Measurements from ENCODE around the gene BRSK1.

BRSK1 gene

DNA sequence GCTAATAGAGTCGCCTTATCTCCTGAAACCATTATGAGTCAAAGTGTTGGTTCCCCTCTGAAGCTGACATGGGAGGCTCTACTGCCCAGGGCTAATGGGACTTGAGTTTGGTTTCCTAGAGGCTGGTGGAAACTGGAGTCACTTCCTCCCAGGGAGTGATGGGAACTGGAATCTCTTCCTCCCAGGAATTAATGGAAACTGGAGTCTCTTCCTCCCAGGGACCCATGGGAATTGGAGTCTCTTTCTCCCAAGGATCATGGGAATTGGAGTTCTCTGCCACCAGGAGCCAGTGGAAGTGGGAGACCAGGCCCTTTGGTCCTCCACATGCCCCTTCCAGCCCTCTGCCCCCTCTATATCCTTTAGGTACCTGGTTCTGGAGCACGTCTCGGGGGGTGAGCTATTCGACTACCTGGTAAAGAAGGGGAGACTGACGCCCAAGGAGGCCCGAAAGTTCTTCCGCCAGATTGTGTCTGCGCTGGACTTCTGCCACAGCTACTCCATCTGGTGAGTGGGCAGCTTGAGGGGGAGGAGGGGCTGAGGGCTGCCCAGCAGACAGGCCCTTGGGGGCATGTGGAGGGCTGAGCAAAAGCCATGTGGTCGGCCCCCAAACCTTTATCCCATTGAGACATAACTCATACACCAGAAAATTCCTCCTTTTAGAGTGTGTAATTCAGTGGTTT, 5.5 kb downstream of the BRSK1 start:
- Histone ChIP-seq H3K9ac (ENCODE audit: low read depth, low read length, poor library complexity, severe bottlenecking) (no peak overlapping the region), H2AFZ (ENCODE audit: low read length) (no peak overlapping the region), H4K20me1 (ENCODE audit: insufficient read depth, low read length, poor library complexity, severe bottlenecking) (no peaks in the 10 kb centered on the region), H3K9me3 (ENCODE audit: insufficient read depth, low read depth, low read length) (no peaks in the 10 kb centered on the region), H3K9me2 (replicated peaks; ENCODE audit: low read depth, low read length) (no peaks in the 10 kb centered on the region), H3K36me3 (ENCODE audit: insufficient read depth, low read length) (no peaks in the 10 kb centered on the region), H3K27me3 (ENCODE audit: insufficient read depth, low read length, poor library complexity, severe bottlenecking) (no peaks in the 10 kb centered on the region), H3K4me2 (ENCODE audit: low read depth, low read length, poor library complexity, severe bottlenecking) (no peak overlapping the region), H3K79me2 (ENCODE audit: insufficient read depth, low read length) (no peaks in the 10 kb centered on the region), H3K4me3 (ENCODE audit: low read length, poor library complexity, severe bottlenecking) (no peak overlapping the region), H3F3A (ENCODE audit: low read depth) (peaks cover 3% of the 10 kb centered on the region; the same call in 1 of the 2 replicates), H3K4me1 (ENCODE audit: insufficient read depth, low read length, poor library complexity, severe bottlenecking) (no peaks in the 10 kb centered on the region)
- TF ChIP-seq EZH2phosphoT487 (IDR thresholded peaks at IDR 0.05; ENCODE audit: borderline replicate concordance): no peak
- TF ChIP-seq CTCF (conservative IDR thresholded peaks at IDR 0.05; ENCODE audit: low read length): no peak

GRCh38 chr19:55297267-55297666, 13.5 kb downstream of the BRSK1 start:
- H4K20me1 ChIP-seq (ENCODE audit: insufficient read depth, low read length, poor library complexity, severe bottlenecking): no peaks in the 10 kb centered on the region
- H3K4me2 ChIP-seq (ENCODE audit: low read depth, low read length, poor library complexity, severe bottlenecking): no peak overlapping the region
- no peak overlapping the region for H3K4me3 ChIP-seq (ENCODE audit: low read length, poor library complexity, severe bottlenecking)
- no peaks in the 10 kb centered on the region for H3K4me1 ChIP-seq (ENCODE audit: insufficient read depth, low read length, poor library complexity, severe bottlenecking)
- H3F3A ChIP-seq (ENCODE audit: low read depth): peaks cover under 1% of the 10 kb centered on the region; the same call in 1 of the 2 replicates
- H3K9me3 ChIP-seq (ENCODE audit: insufficient read depth, low read depth, low read length): no peaks in the 10 kb centered on the region
- H3K27me3 ChIP-seq (ENCODE audit: insufficient read depth, low read length, poor library complexity, severe bottlenecking): no peaks in the 10 kb centered on the region
- H3K9me2 ChIP-seq (replicated peaks; ENCODE audit: low read depth, low read length): no peaks in the 10 kb centered on the region
- no peak overlapping the region for H3K9ac ChIP-seq (ENCODE audit: low read depth, low read length, poor library complexity, severe bottlenecking)
- no peak overlapping the region for H2AFZ ChIP-seq (ENCODE audit: low read length)
- H3K79me2 ChIP-seq (ENCODE audit: insufficient read depth, low read length): no peaks in the 10 kb centered on the region
- no peaks in the 10 kb centered on the region for H3K36me3 ChIP-seq (ENCODE audit: insufficient read depth, low read length)
- TF ChIP-seq CTCF (conservative IDR thresholded peaks at IDR 0.05; ENCODE audit: low read length) (no peak), EZH2phosphoT487 (IDR thresholded peaks at IDR 0.05; ENCODE audit: borderline replicate concordance) (no peak)

GRCh38 chr19:55299991-55300390, 16.2 kb downstream of the BRSK1 start:
- TF ChIP-seq CTCF (conservative IDR thresholded peaks at IDR 0.05; ENCODE audit: low read length): no peak
- no peak for TF ChIP-seq EZH2phosphoT487 (IDR thresholded peaks at IDR 0.05; ENCODE audit: borderline replicate concordance)
- H3K9me3 ChIP-seq (ENCODE audit: insufficient read depth, low read depth, low read length): no peaks in the 10 kb centered on the region
- H3K9me2 ChIP-seq (replicated peaks; ENCODE audit: low read depth, low read length): no peaks in the 10 kb centered on the region
- no peaks in the 10 kb centered on the region for H3K4me1 ChIP-seq (ENCODE audit: insufficient read depth, low read length, poor library complexity, severe bottlenecking)
- H3K9ac ChIP-seq (ENCODE audit: low read depth, low read length, poor library complexity, severe bottlenecking): no peak overlapping the region
- H3F3A ChIP-seq (ENCODE audit: low read depth): no peaks in the 10 kb centered on the region
- H3K4me3 ChIP-seq (ENCODE audit: low read length, poor library complexity, severe bottlenecking): no peak overlapping the region
- H2AFZ ChIP-seq (ENCODE audit: low read length): no peak overlapping the region
- H3K4me2 ChIP-seq (ENCODE audit: low read depth, low read length, poor library complexity, severe bottlenecking): no peak overlapping the region
- no peaks in the 10 kb centered on the region for H3K27me3 ChIP-seq (ENCODE audit: insufficient read depth, low read length, poor library complexity, severe bottlenecking)
- H3K36me3 ChIP-seq (ENCODE audit: insufficient read depth, low read length): no peaks in the 10 kb centered on the region
- H3K79me2 ChIP-seq (ENCODE audit: insufficient read depth, low read length): no peaks in the 10 kb centered on the region
- no peaks in the 10 kb centered on the region for H4K20me1 ChIP-seq (ENCODE audit: insufficient read depth, low read length, poor library complexity, severe bottlenecking)
